GM18526 (cell line): ENCODE measurements around the gene MC2R.

Source experiments
- POLR2A ChIP-seq: IDR thresholded peaks from 3 replicates; pipeline ENCODE4 v1.6.1; 2011; ENCODE audit not compliant: insufficient read length; ENCODE audit errors: extremely low read depth

Gene MC2R

DNA sequence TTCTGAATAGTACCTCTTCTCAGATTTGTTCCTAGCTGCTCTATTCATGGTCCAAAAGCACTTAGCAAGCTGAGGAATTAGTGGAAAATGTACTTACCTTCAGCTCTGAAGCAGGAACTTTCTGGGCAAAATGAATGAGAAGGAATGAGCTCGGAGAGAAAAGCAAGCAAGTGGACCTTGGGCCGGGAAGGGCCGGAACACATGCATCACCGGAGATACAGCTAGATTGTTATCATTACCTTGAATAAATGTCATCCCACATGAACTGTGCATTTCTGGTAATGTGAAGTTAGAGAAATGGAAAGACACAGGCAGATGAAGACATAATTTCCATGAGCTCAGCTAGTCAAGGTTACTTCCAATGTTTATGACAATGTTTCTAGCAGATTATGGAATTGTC, at the start of gene MC2R:
MC2R (minus strand) TSS at position 146 of the 400 bp plus-strand sequence. CDS start 30,018 bp downstream, outside the sequence.
- no peak for TF ChIP-seq POLR2A

DNA sequence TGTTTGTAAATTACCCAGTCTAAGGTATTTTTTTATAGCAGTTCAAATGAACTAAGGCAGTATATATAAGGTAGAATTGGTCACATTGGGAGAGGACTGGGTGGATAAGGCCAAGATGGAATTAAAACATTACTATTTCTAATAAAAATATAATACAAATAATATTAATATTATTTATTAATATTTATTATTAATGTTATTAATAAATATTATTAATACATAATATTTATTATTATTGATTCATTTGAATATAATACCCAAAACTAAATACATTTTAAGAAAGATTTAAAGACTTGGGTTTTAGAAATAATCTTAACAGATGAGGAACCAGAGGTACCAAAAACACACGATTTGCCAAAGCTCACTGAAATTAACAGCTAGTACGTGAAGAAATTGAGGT, 30.5 kb upstream of the MC2R start:
- TF ChIP-seq POLR2A: no peak

DNA sequence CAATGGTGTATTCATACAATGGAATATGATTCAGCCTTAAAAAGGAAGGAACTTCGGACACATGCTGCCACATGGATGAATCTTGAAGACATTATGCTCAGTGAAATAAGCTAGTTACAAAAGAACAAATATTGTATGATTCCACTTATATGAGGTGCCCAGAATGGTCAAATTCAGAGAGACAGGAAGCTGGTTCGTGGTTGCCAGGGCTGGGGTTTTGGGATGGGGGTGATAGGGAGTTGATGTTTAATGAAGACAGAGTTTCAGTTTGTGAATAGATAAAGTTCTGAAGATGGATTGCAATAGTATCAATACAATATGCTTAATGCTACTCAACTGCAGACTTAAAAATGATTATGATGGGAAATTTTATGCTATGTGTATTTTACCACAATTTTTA, 28.0 kb upstream of the MC2R start:
- no peak for TF ChIP-seq POLR2A

GRCh38 chr18:13940326-13940725, 25.0 kb upstream of the MC2R start:
- TF ChIP-seq POLR2A: no peak

DNA sequence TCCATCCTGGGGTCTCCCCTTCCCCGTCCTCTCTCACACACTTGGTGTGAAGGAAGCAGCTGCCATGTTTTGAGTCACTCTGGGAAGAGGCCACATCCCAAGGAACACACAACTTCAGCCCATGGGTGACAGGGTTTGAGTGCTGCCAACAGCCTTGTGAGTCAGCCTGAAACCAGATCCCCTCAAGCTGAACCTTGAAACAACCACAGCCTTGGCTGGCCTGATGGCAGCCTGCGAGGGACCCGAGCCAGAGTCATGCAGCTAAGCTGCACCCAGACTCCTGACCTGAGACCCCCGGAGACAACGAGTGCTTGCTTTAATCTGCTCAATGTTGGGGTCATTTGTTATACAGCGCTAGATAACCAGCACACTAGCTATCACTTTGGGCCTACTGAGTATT, 19.3 kb upstream of the MC2R start:
- TF ChIP-seq POLR2A: no peak

GRCh38 chr18:13934058-13934457, 18.7 kb upstream of the MC2R start:
- no peak for TF ChIP-seq POLR2A

DNA sequence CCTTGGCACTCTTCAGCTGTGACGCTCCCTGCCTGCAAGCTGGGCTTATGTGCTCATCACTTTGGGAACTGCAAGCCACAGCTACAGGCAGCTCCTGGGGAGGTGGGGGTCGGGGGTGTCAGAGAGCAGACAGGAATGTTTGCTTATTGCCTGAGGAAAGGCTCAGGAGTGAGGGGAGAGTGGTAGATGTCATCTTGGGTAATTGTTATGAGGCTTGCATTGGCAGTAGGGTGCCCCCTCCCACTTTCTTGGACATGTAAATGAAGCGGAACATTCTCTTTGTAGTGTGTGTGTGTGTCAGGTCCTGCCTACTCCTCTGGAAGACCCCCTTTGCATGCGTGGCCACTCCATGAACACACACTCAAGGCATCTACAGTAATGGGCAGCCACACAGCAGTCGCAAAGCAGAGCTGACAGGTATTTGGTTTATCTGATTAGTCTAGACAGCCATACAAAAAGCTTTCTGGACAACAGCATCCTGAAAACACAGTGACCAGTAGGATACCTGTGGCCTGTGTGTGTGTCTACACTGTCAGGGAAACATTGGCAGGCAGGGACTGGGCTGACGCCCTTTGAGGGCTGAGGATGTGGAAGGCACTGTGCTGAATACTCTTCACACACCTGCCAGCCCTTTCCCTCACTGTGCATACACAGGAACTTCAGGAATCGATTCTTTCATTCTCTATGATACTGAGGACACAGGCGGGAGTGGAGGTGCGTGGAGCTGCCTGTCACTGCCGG, 17.1 kb upstream of the MC2R start:
- no peak for TF ChIP-seq POLR2A

- no peak for TF ChIP-seq POLR2A
These were observed 15.6 kb upstream of the MC2R start for GRCh38 chr18:13930964-13931363.

- TF ChIP-seq POLR2A: no peak
These were observed 7.9 kb upstream of the MC2R start for GRCh38 chr18:13923221-13923620.

DNA sequence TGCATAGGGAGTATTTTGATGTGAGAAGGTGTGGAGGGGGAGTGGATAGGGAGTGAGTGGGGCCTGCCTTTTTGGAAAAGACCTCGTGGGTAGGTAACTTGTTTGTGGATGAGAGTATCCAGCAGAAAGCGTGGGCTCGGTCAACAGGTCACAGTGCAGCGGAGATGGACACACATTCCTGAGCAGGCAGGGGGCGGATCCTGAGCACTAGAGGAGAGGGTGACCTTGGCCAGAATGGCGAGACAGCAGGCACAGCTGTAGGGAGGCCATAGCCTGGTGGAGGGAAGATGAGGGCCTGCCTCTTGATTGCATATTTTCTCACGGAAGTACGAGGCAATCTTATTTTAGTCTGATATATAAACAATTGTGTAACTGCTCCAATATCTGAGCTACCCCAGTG, 3.6 kb upstream of the MC2R start:
- no peak for TF ChIP-seq POLR2A

DNA sequence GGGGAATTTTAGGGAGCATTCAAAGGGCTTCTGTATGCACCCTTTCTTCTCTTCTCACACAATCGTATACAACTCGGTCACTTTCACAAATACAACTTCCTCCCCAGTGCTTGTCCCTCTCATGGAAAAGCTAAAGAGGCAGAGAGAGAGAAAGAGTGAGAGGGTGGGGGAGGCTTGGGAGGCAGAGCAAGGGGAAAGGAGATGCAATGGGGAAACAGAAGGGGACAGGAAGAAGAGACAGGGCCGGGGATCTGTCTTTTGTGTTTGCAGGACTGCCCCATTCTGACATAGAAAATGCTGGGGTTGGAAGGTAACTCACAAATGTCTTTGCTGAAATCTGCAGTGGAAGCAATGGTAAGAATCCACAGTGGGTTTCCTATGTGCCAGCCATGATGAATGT, 2.1 kb upstream of the MC2R start:
- TF ChIP-seq POLR2A: no peak

DNA sequence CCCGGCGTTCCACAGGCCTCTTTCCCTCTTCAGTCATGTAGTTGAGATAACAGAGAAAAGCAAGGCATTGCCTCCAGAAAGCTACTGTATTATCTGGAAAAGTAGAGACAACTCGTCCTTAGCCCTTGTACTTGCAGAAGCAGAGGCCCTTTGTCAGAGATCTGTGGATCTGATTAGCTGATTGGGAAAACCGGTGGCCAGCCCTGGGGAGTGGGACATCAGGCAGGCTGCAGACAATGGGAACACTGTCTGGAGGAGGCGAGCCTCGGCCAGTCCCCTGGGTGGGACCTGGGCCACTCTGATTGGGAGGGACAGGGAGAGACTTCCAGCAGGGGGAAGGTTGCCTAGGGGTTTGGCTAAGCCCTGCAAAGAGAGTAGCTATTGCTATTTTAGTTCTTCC, 1.2 kb upstream of the MC2R start:
- TF ChIP-seq POLR2A: no peak

DNA sequence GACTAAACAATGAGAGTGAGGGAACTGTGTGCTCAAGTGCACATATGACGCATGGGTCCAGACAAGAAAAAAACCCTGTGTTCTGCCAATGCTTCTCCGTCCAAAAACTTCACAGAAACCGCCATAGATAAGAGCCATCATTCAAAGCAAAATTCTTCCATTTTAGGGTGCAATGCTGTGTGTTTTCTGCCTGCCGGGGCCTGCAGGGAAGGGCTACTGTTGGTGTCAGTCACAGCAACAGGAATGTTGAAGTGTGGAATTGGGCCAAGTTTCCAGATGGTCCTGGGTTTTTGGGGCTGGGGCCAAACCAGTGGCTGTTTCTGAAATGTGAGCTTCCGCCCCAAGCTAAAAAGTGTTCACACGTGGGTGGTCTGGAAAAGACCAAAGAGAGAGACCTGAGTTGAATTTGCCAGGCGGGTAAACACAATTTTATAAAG, 677 bp upstream of the MC2R start:
- no peak for TF ChIP-seq POLR2A

GRCh38 chr18:13914756-13915155, 580 bp downstream of the MC2R start:
- TF ChIP-seq POLR2A: no peak

GRCh38 chr18:13914170-13914569, 1.2 kb downstream of the MC2R start:
- no peak for TF ChIP-seq POLR2A

GRCh38 chr18:13913205-13913604, 2.1 kb downstream of the MC2R start:
- TF ChIP-seq POLR2A: no peak

DNA sequence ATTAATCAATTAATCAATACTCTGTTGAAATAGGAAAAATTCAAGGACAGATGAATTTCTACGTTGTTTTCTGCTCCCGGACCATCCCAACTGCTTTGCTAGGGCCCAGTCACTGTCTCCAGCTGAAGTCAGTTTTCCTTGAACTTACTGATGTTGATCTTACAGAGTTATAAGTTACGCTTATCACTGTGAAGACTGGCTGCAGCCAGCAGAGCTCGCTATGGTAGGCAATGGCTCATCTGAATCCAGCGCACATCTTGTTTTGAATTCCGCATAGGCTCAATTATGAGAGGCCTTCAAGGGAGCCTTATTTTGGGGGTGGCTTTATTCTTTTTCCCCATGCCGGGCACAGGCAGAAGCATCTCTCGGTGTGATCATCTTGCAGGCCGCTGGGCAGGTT, 2.7 kb downstream of the MC2R start:
- no peak for TF ChIP-seq POLR2A
